G401.6 (cell line): ENCODE results near the gene IL17C.

Experiments used
- FAIRE-seq: peaks from 2 replicates; lab custom pipeline; 2012; peaks lifted over from hg19 to GRCh38; lab: Jason Lieb, UNC

The IL17C gene

GRCh38 chr16:88610080-88610479 lies 28.3 kb upstream of the IL17C start:
- no peak for FAIRE-seq

DNA sequence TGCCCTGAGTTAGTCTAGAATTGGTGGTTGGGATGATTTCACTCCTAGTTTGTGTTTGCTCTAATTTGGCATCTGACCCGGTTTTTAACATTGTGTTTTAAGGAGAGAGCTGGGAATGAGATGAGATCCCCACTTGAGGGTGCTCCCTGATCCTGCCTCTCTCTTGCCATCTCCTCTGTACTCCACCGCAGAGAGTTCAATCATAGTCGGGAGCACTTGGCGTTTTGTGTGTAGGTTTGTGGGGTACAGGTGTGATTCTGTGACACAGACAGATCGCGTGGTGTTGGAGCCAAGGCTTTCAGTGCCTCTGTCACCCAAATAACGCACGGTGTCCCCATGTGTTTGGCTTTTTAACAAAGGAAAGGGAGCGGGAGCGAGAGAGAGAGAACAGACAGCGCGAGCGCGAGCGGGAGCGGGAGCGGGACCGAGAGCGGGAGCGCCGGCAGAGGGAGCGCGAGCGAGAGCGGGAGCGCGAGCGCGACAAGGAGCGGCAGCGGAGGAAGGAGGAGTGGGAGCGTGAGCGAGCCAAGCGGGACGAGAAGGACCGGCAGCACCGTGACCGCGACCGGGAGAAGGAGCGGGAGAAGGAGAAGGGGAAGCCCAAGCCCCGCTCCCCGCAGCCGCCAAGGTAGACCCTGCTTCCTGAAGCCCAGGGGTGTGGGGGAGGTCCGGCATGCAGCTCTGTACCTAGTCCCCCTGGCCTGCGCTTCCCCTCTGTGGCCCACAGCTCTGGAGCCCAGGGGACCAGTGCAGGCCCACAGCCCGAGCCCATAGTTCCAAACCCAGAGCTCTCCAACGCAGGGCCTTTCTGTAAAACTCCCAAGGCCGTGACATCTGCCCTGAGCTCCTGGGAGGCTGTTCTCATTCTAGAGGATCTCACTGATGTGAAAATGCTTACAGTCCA lies 27.2 kb upstream of the IL17C start:
- FAIRE-seq: no peak

GRCh38 chr16:88613293-88613692 lies 25.1 kb upstream of the IL17C start:
- no peak for FAIRE-seq

- FAIRE-seq: no peak
Measured at GRCh38 chr16:88613911-88614817, 24.2 kb upstream of the IL17C start.

DNA sequence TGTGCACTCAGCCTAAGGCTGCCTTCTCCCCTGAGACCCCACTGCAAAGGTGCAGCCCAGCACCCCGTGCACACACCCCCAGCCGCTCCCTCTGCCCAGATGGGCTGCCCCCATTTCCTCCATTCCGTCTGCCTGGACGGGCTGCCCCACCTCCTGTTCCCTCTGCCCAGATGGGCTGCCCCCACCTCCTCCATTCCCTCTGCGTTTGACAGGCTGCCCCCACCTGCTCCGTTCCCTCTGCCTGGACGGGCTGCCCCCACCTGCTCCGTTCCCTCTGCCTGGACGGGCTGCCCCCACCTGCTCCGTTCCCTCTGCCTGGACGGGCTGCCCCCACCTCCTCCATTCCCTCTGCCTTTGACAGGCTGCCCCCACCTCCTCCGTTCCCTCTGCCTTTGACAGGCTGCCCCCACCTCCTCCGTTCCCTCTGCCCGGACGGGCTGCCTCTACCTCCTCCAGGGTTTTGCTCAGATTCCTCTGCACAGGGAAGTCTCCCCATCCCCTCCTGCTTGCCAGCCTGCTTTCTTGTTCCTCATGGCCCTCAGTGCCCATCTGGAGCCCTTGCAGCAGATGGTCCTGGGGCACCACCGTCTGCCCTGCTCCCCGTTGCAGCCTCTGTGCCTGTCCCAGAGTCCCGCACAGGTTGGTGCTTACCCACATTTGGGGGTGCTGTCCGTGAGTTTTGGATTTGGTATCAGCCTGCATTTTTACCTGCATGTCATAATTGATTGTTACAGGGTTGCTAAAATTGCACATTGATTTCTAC lies 23.4 kb upstream of the IL17C start:
- FAIRE-seq: no peak

- no peak for FAIRE-seq
Measured at GRCh38 chr16:88616320-88616719, 22.1 kb upstream of the IL17C start.

DNA sequence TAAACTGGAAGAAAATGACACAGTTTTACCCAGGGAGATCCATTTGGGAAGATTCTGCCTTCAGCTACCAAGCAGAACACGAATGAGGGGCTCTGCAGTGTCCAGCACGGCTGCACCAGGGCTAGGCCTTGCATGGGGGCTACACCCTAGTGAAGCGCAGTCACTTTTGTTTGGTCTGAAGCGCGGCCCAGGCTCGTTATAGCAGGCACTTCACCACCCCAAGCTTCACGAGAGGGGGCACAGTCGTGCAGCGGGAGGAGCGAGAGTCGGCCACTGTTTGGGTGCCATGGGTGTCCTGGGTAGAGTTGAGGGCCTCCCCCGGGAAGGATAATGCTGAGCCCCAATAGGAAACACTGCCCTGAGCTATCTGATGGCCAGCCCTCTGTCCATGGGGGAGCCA lies 21.6 kb upstream of the IL17C start:
- FAIRE-seq: no peak

GRCh38 chr16:88617268-88618031 lies 20.9 kb upstream of the IL17C start:
- FAIRE-seq: no peak

GRCh38 chr16:88618182-88618955 lies 20.0 kb upstream of the IL17C start:
- FAIRE-seq: no peak

- FAIRE-seq: no peak
Measured at GRCh38 chr16:88618956-88619667, 19.3 kb upstream of the IL17C start.

DNA sequence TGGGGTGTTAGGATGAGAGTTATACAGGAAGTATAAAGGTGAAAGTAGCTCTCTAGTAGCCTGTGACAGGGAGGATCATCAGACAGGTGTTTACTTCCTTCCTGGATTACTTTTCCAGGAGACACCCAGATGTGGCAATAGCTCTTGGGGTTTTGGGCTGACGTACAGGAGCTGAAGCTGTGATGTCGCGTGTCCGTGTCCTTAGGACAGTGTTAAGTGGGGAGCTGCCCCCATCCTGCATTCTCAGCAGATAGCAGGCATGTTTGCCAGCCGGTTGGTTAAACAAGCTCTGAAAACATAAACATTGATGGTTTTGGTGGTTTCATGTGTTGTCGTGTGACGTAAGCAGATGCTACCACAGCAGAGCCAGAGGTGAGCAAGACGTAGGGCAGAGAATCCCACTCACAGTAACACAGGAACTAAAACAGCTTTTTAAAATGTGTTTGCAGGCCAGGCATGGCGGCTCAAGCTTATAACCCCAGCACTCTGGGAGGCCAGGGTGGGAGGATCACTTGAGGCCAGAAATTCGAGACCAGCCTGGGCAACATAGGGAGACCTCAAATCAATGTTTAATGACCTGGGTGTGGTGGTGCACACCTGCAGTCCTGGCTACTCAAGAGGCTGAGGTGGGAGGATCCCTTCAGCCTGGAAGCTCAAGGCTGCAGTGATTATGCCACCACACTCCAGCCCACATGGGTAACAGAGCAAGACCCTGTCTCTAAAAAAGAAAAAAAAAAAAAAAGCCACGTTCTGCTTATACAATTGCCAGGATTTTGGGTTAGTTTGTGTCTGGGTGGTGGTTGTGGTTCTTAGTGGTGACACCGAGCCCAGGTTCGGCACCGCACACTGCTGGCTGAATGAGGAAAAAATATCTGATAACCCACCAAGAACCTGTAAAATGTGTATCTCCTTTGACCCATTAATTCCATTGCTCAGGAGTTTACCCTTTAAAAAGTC lies 18.2 kb upstream of the IL17C start:
- no peak for FAIRE-seq

- FAIRE-seq: no peak
Measured at GRCh38 chr16:88622125-88622524, 16.2 kb upstream of the IL17C start.

GRCh38 chr16:88622866-88623265 lies 15.5 kb upstream of the IL17C start:
- FAIRE-seq: no peak

- no peak for FAIRE-seq
Measured at GRCh38 chr16:88623858-88624257, 14.5 kb upstream of the IL17C start.

DNA sequence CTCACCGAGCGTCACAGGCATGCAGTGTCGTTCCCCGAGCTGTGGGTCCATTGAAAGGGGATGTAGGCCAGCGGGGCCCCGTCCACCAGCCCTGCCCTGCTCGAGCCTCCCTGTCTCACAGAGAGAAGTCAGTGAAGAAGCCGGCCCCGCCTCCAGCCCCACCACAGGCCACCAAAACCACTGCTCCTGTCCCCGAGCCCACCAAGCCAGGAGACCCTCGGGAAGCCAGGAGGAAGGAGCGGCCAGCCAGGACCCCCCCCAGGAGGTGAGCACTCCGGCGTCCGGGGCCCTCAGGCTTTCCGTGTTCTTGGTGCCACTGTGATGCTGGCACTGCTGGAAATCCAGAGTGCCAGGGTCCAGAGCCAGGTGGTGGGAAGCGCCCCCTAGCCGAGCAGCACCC lies 13.9 kb upstream of the IL17C start:
- FAIRE-seq: no peak

- no peak for FAIRE-seq
Measured at GRCh38 chr16:88624977-88625576, 13.3 kb upstream of the IL17C start.

DNA sequence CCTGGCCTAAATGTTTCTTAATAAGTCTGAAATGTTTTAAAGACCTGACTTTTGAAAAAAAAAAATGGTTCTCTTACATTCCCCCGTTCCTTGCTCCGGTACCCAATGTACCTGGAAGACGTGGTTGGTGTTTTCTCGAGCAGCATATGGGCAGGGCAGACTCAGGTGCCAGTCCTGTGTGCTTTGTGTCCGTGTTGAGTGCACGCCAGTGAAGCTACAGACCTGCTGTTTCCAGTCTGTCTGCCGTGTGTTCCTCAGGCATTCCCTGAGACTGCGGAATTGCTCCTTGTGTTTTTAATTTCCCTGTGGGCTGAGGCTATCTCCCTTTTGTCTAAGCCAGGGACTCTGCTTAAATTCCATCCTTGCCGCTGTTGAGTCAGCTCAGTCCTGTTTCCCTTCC lies 11.7 kb upstream of the IL17C start:
- FAIRE-seq: no peak

GRCh38 chr16:88627531-88628411 lies 10.6 kb upstream of the IL17C start:
- no peak for FAIRE-seq
